ENCODE measurements around the gene SFTA2. TPM values are rescaled to one million over a fixed set of nuclear protein-coding genes. Genes with fewer than 3 reads are reported as not detected.

SFTA2 gene
- polyA plus RNA-seq, 1 donor (not counting 4 experiments of a cell fraction or from before 2014, with no cell fraction given) = not detected

DNA sequence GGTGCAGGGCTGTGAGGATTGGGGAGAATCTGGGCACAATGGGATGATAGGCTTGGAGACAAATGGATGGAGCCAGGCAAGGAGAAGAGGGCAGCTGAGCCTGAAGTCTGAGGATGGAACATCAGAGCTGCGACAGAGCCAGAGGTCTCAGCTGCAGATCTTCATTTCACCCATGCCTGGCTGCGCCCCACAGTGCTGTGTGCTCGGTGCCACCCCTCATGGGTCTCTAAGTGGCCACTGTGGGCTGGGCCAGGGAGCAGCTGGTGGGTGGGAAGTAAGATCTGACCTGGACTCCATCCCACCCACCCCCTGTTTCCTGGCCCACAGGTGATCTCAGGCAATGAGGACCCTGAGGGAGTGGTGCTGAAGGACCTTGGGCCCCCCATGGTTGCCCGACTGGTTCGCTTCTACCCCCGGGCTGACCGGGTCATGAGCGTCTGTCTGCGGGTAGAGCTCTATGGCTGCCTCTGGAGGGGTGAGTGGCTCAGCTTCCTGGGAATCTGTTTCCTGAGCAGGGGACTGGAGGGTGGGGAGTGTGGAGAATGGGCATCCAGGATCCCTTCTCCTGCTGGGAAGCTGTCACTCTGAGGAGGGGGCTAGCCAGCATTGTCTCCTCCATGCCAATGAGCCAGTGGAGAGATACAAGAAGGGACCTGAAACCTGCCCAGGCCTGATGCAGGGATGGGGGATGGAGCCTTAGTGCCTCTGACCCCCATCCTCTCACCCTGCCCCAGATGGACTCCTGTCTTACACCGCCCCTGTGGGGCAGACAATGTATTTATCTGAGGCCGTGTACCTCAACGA, 41.1 kb downstream of the SFTA2 start:
- H3K36me3 ChIP-seq (ENCODE audit: control insufficient read depth in 2 of 2, extremely low read depth in 1 of 2, insufficient read depth in 2 of 2, low read length in 2 of 2) = peaks cover 56 to 62% of the 10 kb centered on the region in 2 experiments
- H3K27me3 ChIP-seq (ENCODE audit: control insufficient read depth, extremely low read depth, insufficient read depth, low read length) = no peaks in the 10 kb centered on the region
- peaks cover 30% of the 10 kb centered on the region for H4K20me1 ChIP-seq (ENCODE audit: control insufficient read depth, extremely low read depth, insufficient read depth, low read length)
- H2AFZ ChIP-seq (ENCODE audit: control insufficient read depth, low read length) = no peak overlapping the region
- dilution Hi-C loops (cut with MboI; ENCODE audit: extremely low pct_ligation_motif_present, low sequenced_read_pairs) = no loop called here
- peak overlapping the region; percentile 22 for H3K27ac ChIP-seq (ENCODE audit: control insufficient read depth, insufficient read depth, low read length)
- peak overlapping the region; percentile 40 for H3K4me2 ChIP-seq (ENCODE audit: control insufficient read depth, extremely low read depth, insufficient read depth, low read depth, low read length)
- no peak overlapping the region for H3K4me3 ChIP-seq (ENCODE audit: control insufficient read depth in 2 of 3, extremely low read depth in 1 of 3, insufficient read depth in 2 of 3, low read depth in 1 of 3, low read length in 3 of 3)
- TF ChIP-seq, protein P1, sequence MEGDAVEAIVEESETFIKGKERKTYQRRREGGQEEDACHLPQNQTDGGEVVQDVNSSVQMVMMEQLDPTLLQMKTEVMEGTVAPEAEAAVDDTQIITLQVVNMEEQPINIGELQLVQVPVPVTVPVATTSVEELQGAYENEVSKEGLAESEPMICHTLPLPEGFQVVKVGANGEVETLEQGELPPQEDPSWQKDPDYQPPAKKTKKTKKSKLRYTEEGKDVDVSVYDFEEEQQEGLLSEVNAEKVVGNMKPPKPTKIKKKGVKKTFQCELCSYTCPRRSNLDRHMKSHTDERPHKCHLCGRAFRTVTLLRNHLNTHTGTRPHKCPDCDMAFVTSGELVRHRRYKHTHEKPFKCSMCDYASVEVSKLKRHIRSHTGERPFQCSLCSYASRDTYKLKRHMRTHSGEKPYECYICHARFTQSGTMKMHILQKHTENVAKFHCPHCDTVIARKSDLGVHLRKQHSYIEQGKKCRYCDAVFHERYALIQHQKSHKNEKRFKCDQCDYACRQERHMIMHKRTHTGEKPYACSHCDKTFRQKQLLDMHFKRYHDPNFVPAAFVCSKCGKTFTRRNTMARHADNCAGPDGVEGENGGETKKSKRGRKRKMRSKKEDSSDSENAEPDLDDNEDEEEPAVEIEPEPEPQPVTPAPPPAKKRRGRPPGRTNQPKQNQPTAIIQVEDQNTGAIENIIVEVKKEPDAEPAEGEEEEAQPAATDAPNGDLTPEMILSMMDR (optimal IDR thresholded peaks at IDR 0.05 in 1 of 3, IDR thresholded peaks at IDR 0.05 in 1 of 3, conservative IDR thresholded peaks at IDR 0.05 in 1 of 3; ENCODE audit: extremely low read depth in 1 of 3, insufficient read depth in 2 of 3, low read length in 3 of 3) = no peak
- TF ChIP-seq EZH2 (IDR thresholded peaks at IDR 0.05; ENCODE audit: low read length) = no peak
- peaks cover 44% of the 10 kb centered on the region for H3K4me1 ChIP-seq (ENCODE audit: control insufficient read depth, extremely low read depth, insufficient read depth, low read length)
- DNase-seq (ENCODE audit: low read depth, low spot score) (no peak), FAIRE-seq (no peak)
- no peaks in the 10 kb centered on the region for H3K9me3 ChIP-seq (ENCODE audit: control insufficient read depth, low read depth, low read length)
- peaks cover 8% of the 10 kb centered on the region for H3K9me1 ChIP-seq (ENCODE audit: control insufficient read depth, extremely low read depth, insufficient read depth, low read length)
- peaks cover 80% of the 10 kb centered on the region for H3K79me2 ChIP-seq (ENCODE audit: control insufficient read depth, insufficient read depth, low read length)
- no peak overlapping the region for H3K9ac ChIP-seq (ENCODE audit: control insufficient read depth, extremely low read depth, insufficient read depth, low read length)

DNA sequence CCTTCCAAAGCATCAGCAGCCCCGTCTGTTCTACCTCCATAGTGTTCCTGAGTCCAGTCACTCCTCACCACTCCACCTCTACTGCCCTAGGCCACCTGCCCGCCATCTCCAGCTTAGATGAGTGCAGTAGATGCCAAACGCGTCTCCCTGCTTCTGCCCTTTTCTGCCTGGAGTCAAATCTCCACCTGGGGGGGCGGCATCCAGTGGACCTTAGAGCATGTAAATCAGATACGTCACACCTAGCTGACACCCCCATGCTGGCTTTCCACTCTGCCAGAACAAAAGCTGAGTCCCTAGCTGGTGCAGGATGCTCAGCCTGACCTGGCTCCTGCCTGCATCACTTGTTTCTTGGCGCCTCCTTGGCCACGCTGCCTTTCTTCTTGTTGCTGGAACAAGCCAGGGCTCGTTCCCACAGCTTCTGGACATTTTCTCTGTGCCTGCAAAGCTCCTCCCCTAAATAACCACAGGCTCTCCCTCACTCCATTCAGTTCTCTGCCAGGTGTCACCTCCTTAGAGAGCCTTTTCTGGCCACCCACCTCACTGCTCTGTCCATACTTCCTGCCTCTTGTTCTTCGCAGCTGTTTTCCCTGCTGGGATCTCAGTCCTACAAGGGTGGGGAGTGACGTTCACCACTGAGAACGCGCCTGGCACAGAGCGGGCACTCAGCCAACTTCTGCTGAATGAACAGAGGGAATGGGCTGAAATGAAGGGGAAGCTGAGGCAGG, 41.9 kb downstream of the SFTA2 start:
- Histone ChIP-seq H3K27ac (ENCODE audit: control insufficient read depth, insufficient read depth, low read length) (peak overlapping the region; percentile 22), H3K4me2 (ENCODE audit: control insufficient read depth, extremely low read depth, insufficient read depth, low read depth, low read length) (peak overlapping the region; percentile 40), H3K9me1 (ENCODE audit: control insufficient read depth, extremely low read depth, insufficient read depth, low read length) (peaks cover 8% of the 10 kb centered on the region), H4K20me1 (ENCODE audit: control insufficient read depth, extremely low read depth, insufficient read depth, low read length) (peaks cover 30% of the 10 kb centered on the region), H3K9me3 (ENCODE audit: control insufficient read depth, low read depth, low read length) (no peaks in the 10 kb centered on the region), H3K36me3 (ENCODE audit: control insufficient read depth in 2 of 2, extremely low read depth in 1 of 2, insufficient read depth in 2 of 2, low read length in 2 of 2) (peaks cover 52 to 55% of the 10 kb centered on the region in 2 experiments), H3K27me3 (ENCODE audit: control insufficient read depth, extremely low read depth, insufficient read depth, low read length) (no peaks in the 10 kb centered on the region), H3K4me3 (ENCODE audit: control insufficient read depth in 2 of 3, extremely low read depth in 1 of 3, insufficient read depth in 2 of 3, low read depth in 1 of 3, low read length in 3 of 3) (no peak overlapping the region), H3K9ac (ENCODE audit: control insufficient read depth, extremely low read depth, insufficient read depth, low read length) (no peak overlapping the region), H3K79me2 (ENCODE audit: control insufficient read depth, insufficient read depth, low read length) (peaks cover 86% of the 10 kb centered on the region), H3K4me1 (ENCODE audit: control insufficient read depth, extremely low read depth, insufficient read depth, low read length) (peaks cover 52% of the 10 kb centered on the region), H2AFZ (ENCODE audit: control insufficient read depth, low read length) (no peak overlapping the region)
- dilution Hi-C loops (cut with MboI; ENCODE audit: extremely low pct_ligation_motif_present, low sequenced_read_pairs) = no loop called here
- TF ChIP-seq, protein P1 (optimal IDR thresholded peaks at IDR 0.05 in 1 of 3, IDR thresholded peaks at IDR 0.05 in 1 of 3, conservative IDR thresholded peaks at IDR 0.05 in 1 of 3; ENCODE audit: extremely low read depth in 1 of 3, insufficient read depth in 2 of 3, low read length in 3 of 3) = no peak
- TF ChIP-seq EZH2 (IDR thresholded peaks at IDR 0.05; ENCODE audit: low read length) = no peak
- FAIRE-seq (peak; percentile 72), DNase-seq (ENCODE audit: low read depth, low spot score) (no peak)

Data from keratinocyte (primary cell).